ENCODE data around the gene CCS. TPM values are rescaled to one million over a fixed set of nuclear protein-coding genes. Genes with fewer than 3 reads are reported as not detected.

CCS gene
- total RNA-seq, 6 experiments from 2014 or later, result 22.6 to 54.2 (median 34.3) TPM

DNA sequence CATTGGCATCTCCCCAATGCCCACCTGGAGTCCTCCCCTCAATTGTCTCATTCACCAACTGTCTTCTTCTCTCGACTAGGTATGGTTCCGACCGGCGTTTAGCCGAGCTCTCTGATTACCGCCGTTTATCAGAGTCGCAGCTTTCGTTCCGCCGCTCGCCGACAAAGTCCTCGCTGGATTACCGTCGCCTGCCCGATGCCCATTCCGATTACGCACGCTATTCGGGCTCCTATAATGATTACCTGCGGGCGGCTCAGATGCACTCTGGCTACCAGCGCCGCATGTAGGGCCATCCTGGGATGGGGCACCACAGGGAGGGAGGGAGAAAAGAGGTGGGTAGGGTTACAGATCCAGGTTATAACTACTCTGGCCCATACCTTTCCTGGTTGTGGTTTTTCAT, 33.4 kb downstream of the CCS start:
- H3K27ac ChIP-seq, result no peak overlapping the region
- TF ChIP-seq, protein P1, sequence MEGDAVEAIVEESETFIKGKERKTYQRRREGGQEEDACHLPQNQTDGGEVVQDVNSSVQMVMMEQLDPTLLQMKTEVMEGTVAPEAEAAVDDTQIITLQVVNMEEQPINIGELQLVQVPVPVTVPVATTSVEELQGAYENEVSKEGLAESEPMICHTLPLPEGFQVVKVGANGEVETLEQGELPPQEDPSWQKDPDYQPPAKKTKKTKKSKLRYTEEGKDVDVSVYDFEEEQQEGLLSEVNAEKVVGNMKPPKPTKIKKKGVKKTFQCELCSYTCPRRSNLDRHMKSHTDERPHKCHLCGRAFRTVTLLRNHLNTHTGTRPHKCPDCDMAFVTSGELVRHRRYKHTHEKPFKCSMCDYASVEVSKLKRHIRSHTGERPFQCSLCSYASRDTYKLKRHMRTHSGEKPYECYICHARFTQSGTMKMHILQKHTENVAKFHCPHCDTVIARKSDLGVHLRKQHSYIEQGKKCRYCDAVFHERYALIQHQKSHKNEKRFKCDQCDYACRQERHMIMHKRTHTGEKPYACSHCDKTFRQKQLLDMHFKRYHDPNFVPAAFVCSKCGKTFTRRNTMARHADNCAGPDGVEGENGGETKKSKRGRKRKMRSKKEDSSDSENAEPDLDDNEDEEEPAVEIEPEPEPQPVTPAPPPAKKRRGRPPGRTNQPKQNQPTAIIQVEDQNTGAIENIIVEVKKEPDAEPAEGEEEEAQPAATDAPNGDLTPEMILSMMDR (IDR thresholded peaks at IDR 0.05), result no peak
- TF ChIP-seq POLR2A (IDR thresholded peaks at IDR 0.05), result no peak
- H3K4me3 ChIP-seq, result no peak overlapping the region
- H3K36me3 ChIP-seq, result peaks cover 12 to 65% (median 39%) of the 10 kb centered on the region in 4 donors
- 94% methylated on average over 9 of the region's 25 CpGs for WGBS (ENCODE audit: insufficient coverage, low coverage, low lambda C conversion rate, missing lambda C conversion rate)
- no peak for DNase-seq
- H3K4me1 ChIP-seq, result peaks cover 0 to 20% (median 6%) of the 10 kb centered on the region in 4 donors
- intact Hi-C loops (cut with DNase I), result no loop called here
- no peak for ATAC-seq
- H3K27me3 ChIP-seq, result no peaks in the 10 kb centered on the region
- H3K9me3 ChIP-seq, result no peaks in the 10 kb centered on the region

DNA sequence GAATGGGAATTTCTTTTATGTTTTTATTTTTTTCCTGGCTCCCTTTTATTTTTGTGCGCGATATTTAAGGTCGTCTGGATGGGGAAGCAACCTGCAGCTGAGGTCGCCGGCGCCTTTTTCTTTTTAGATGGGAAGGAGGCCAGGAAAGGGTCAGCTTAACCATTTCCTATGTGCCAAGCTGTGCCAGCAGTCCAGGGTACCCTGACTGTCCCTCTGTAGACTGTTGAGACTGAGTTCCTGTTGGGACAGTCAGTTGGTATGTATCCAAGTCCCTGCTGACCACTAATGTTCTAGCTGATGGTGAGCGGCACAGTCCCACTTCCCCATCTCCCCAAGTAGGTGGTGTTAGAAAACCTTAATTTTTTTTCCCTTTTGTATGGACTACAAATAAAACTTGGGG, 33.9 kb downstream of the CCS start:
- ATAC-seq, result peak in 2 of 4 donors; percentile 27 to 35
- 52% methylated on average over 7 of the region's 7 CpGs for WGBS (ENCODE audit: insufficient coverage, low coverage, low lambda C conversion rate, missing lambda C conversion rate)
- DNase-seq, result no peak
- no peak overlapping the region for H3K4me3 ChIP-seq
- H3K9me3 ChIP-seq, result no peaks in the 10 kb centered on the region
- no peaks in the 10 kb centered on the region for H3K27me3 ChIP-seq
- peaks cover 0 to 16% (median 3%) of the 10 kb centered on the region in 4 donors for H3K4me1 ChIP-seq
- TF ChIP-seq, protein P1 (IDR thresholded peaks at IDR 0.05), result no peak
- no peak for TF ChIP-seq POLR2A (IDR thresholded peaks at IDR 0.05)
- intact Hi-C loops (cut with DNase I), result no loop called here
- peaks cover 12 to 65% (median 39%) of the 10 kb centered on the region in 4 donors for H3K36me3 ChIP-seq
- H3K27ac ChIP-seq, result no peak overlapping the region

DNA sequence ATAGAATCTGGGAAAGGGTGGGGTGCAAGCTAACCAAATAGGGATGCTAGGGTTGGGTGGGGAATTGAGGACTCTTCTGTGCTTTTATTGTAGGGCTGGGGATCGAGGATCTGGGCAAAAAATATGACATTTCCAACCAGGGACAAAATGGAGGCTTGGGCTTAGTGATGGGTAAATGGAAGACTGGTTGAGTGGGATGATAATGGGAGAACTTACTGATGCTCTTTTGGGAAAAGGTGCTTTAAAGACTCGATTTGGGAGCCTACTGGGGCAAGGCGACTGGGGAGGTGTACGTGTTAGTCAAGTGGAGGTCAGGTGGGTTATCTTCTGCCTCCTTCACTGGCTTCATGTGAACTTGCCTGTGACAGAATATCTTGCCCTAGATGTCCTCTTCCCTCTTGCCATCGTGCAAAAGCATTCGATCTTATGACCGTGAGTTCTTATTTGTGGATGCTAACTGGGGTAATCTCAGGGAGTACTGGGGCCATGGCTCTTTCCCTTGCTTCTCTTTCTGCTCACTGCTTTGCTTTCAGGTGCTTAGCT, 35.1 kb downstream of the CCS start:
- peaks cover 0 to 4% (median 0%) of the 10 kb centered on the region in 4 donors for H3K4me1 ChIP-seq
- no peak for DNase-seq
- no peak overlapping the region for H3K27ac ChIP-seq
- intact Hi-C loops (cut with DNase I), result no loop called here
- H3K27me3 ChIP-seq, result no peaks in the 10 kb centered on the region
- no peak overlapping the region for H3K4me3 ChIP-seq
- H3K9me3 ChIP-seq, result no peaks in the 10 kb centered on the region
- ATAC-seq, result no peak
- TF ChIP-seq, protein P1 (IDR thresholded peaks at IDR 0.05), result no peak
- no peak for TF ChIP-seq POLR2A (IDR thresholded peaks at IDR 0.05)
- peaks cover 12 to 65% (median 40%) of the 10 kb centered on the region in 4 donors for H3K36me3 ChIP-seq
- 89% methylated on average over 5 of the region's 7 CpGs for WGBS (ENCODE audit: insufficient coverage, low coverage, low lambda C conversion rate, missing lambda C conversion rate)

DNA sequence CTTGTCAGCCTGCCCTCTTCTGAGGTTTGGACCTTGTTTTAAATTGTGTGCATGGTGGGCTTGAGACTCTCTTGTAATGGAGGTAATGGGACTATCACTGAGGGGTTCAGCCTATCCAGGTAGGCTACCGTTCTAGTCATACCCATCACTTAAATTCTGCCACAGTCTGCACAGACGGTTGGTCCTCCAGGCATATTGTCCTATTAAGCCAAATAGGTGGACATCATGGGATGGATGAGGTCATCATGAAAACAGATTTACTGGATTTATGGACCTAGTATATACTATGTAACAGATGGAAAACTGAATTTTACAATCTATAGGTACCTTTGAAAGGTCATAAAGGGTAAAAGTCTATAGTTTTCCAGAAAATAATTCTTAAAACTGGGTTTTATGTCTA, 36.4 kb downstream of the CCS start:
- DNase-seq (no peak), ATAC-seq (no peak)
- Histone ChIP-seq H3K4me1 (no peaks in the 10 kb centered on the region), H3K4me3 (no peak overlapping the region), H3K27ac (no peak overlapping the region), H3K36me3 (peaks cover 12 to 64% (median 36%) of the 10 kb centered on the region in 4 donors), H3K9me3 (no peaks in the 10 kb centered on the region), H3K27me3 (no peaks in the 10 kb centered on the region)
- TF ChIP-seq, protein P1 (IDR thresholded peaks at IDR 0.05), result no peak
- TF ChIP-seq POLR2A (IDR thresholded peaks at IDR 0.05), result no peak
- intact Hi-C loops (cut with DNase I), result no loop called here
- WGBS (ENCODE audit: insufficient coverage, low coverage, low lambda C conversion rate, missing lambda C conversion rate), result 84% methylated on average over 2 of the region's 2 CpGs

Measured in right lobe of liver (tissue), 6 donors.